NCI-H460 (cell line): ENCODE data around the gene MRNIP. TPM values are rescaled to one million over a fixed set of nuclear protein-coding genes. Genes with fewer than 3 reads are reported as not detected.

ENCODE experiments used
- DNase-seq: peaks from one replicate; pipeline ENCODE4 v3.0.0-alpha.2; 2016; ENCODE audit warnings: low read depth; ENCODE audit errors: extremely low read depth
- total RNA-seq: library from RNA; depleted of rRNA; stranded (reverse); fragments of >200 nt; shearing (Covaris generic); gene quantifications from 2 replicates; pipeline ENCODE4 v1.2.3, GENCODE V29; 2014

MRNIP gene
- total RNA-seq, 1 experiment from 2014 or later = 21.5 TPM

DNA sequence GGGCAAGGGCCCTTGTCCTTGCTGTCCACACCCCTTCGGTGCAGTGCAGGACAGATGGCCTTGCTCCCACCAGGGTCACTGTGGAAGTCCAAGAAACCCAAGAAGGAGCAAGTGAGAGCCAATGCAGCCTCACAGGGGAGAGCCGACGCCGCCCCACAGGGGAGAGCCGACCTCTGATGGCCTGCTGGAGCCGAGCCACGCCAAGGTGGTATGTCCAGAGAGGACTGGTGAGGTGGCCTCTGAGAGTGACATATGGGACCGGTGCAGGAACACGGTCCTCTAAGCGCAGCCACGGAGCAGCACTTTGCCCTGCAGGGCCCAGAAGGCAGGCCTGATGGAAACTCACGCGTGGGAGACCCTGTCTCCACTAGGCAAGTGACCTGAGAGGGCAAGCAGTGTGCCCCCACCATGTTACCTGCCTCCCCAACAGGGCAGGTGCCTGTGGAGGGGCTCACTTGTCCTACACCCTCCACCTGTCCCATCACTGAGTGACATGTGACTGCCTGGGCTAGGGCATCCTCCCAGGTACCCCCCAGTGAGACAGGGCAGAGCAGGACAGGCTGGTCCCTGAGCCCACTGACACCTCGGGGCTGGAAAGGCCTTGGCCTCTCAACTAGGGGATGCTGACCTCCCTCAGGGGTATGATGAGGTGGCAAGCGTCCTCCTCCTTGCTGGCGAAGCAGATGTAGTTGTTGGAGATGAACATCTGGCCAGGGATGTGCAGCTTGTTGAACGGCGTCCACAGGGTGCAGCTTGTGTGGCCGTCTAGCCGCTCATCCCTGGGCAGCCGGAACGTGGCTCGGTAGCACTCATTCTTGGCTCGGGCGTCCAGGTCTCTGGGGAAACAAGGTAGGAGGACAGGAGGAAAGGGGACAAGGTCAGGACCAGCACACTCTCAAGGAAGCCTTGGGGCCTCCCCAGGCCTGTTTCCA is 32.4 kb upstream of the MRNIP start:
- DNase-seq = no peak

DNA sequence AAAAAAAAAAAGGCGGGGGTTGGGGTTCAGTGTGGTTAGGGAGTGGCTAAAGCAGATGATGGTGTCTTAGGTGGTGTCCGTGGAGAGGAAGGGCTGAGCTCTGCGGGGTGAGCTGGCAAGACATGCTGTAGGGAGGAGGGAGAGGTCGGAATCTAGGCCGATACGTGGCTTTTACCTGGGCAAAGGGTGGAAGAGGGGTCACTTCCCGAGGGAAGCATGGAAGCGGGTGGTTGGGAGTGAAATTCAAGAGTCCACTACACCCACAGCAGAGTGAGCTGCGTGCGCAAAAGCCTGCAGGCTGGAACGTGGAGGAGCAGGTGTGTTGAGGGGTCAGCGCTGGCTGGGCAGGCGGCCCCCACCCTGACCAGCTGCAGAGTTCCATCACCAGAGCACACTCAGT is 31.3 kb upstream of the MRNIP start:
- DNase-seq = no peak

DNA sequence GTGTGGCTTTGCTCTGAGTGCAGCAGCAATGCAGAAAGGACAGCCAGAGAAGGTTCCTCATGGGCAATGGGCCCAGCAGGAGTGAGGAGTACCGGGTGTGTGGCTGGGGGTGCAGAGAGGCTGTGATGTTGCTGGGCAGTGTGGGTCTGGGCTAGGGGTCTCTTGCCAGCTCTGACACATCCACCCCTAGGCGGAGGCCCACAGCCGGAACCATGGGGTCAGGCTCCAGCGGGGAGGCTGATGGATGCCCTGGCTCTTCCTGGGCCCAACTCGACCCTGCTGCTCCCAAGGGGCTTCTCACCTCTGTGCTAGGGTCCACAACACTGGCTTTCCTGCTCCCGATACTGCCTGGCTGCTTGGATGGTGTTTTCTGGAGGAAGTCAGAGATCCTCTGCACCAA is 29.2 kb upstream of the MRNIP start:
- DNase-seq = no peak

DNA sequence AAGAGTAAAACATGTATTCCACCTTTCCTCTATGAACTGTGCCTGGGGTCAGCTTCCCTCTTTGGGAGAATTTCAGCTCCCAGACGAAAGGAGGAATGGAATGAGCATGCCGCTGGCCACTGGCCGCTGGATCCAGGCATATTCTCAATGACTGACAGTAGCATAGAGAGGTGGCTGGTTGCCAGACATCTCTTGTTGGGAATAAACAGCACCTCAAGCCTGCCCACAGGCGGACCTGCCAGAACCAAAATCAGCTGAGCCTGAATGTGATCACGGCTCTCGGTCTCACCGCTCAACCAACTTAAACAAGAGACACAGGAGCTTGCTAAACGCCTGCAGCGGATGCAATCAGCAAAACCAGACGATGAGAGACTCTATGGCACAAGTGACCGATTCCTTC is 28.5 kb upstream of the MRNIP start:
- no peak for DNase-seq

DNA sequence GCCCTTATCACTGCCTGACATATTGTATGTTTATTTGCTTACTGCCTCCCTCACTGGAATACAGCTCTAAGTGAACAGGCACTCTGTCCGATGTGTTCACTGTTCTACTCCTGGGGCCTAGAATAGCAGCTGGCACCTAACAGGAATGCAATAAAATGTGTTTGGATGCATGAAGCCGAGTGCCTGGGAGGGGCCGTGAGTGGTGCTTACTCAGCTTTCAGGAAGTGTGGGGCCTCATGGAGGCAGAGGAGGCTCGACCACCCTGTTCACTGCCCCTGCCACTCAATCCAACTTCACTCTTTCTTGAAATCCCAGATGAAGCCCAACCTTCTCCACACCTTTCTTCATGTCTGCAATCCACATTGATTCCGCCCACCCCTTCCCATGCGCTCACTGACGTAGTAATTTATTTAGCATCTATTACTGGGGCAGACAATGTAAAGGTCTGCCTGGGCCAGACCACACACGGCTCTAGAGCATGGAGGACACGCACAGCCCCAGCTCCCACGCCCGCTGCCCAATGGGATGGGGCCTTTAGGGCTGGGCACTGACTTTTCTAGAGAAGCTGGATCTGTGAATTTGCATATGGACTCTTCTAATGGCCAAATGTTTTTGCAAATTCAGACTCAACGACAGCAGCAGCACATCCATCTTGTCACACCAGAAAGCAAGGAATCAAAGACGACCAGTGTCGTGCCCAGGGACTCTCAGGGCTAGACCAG is 27.7 kb upstream of the MRNIP start:
- no peak for DNase-seq

DNA sequence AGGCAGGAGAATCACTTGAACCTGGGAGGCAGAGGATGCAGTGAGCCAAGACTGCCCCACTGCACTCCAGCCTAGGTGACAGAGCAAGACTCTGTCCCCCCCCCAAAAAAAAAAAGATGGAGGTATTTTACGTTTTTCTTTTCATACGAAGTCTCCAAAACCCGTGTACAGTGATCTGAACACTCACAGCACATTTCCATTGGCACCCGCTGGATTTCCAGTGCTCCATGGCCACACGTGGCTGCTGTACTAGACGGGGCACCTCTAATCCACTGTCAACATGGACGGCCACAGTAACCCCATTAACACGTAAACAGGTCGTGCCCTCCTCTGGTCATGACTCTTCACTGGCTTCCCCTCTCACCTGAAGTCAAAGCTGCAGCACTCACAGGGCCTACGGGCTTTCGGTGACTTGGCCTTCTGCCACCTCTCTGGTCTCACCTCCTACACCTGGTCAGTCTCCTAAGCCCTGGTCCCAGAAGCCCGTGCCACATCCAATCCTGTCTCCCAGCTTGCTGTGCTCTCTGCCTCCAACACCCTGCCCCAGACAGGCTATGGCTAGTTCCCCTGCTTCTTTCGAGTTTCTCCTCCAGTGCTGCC is 27.0 kb upstream of the MRNIP start:
- no peak for DNase-seq

DNA sequence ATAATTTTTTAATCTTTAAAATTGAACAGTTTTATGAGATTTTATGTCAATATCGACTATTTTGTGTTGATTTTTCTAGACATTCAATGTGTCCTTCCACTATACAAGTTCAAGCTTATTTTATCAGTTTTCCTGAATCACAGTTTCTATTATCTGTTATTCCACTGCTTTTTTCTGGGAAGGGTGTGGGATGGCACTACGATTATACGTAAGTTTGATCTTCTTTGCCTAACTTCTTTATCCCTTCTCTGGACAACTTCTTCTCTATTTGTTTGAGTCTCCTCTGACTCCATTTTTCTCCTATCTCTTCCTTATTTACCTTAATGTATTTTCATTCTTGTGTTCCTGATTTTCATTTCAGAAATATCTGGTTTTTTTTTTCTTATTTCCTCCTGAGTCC is 24.5 kb upstream of the MRNIP start:
- DNase-seq = no peak

DNA sequence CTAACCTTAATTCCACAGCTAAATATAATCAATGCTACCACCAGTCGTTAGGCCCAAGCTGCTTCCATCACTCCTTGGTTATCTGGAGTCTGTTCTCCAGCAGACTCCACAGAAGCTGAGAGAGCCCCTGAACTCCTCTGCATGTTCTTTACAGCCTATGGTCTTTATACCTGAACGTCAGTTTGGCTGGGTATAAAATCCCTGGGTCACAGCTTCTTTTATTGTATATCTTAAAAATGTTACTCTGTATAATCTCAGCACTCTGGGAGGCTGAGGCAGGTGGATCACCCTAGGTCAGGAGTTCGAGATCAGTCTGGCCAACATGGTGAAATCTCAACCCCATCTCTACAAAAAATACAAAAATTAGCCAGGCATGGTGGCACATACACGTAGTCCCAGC is 23.7 kb upstream of the MRNIP start:
- no peak for DNase-seq

DNA sequence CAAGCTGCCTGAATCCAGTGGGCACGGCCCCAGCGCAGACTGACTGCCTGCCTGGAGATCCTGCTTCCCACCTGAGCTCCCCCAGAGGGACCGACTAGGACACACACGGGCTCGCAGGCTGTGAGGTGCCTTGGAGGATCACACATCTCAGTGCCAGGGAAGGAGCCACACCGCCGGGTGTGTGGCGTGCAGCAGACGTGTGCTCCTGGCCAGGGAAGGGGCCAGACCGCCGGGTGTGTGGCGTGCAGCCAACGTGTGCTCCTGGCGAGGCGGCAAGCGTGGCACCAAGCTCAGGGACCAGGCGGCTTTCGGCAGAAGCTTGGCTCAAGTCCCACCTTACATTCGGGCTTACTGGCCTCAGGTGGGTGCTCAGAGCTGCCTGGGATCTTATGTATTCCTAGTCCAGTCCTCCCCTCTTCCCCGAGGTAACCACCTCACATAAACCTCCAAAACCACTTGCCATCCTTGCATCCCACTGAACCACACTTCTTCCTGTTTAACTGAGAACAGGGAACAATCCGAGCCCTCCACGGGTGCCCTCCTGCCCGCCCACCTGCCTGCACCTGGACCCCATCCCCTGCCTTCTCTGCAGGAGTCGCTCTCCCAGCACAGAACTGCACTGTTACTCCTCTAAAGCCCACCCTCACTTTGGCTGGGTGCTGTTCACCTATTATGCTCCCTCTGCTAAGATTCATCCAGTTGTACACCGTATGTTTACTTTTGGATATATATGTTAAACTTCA is 22.4 kb upstream of the MRNIP start:
- DNase-seq = no peak

DNA sequence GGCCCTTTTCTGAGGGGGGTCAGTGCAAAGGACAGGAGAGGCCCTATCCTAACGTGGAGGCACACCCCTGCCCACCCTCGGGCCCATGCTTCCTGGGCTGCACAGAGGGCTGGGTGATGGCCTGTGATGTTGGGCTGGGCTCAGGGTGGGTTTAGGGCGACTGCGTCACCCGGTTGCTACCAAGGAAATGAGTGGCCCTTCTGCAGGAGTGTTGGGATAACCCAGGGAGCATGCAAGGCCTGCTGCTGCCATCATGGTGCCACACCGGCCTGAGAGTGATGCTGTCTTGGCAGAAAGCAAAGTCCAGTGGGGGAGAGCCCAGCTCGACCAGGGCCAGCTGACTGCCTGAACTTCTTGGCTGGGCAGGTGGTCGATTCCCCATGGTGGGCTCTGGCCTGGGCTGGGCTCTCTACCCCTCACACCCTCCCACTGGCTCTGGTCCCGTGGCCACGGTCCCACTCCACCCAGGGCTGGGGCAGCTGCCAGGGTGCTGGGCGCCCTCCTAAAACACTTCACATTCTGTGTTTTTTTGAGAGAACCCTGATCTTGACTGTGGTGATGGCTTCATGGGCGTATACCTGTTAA is 21.5 kb upstream of the MRNIP start:
- no peak for DNase-seq

DNA sequence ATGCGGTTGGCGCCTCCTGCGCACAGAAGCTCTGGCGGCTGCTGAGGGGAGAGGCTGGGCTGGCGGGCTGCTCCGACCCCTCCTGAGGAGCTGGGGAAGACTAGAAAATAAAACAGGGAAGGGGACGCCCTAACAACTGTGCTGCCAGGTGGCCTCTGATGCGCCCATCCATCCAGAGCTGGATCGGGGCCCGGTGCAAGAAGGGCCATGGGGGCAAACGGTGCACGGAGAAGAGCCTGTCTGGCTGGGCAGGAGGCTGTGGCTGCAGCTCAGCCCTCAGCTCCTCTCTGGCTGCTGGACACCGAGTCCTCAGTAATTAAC is 21.0 kb upstream of the MRNIP start:
- DNase-seq = no peak

DNA sequence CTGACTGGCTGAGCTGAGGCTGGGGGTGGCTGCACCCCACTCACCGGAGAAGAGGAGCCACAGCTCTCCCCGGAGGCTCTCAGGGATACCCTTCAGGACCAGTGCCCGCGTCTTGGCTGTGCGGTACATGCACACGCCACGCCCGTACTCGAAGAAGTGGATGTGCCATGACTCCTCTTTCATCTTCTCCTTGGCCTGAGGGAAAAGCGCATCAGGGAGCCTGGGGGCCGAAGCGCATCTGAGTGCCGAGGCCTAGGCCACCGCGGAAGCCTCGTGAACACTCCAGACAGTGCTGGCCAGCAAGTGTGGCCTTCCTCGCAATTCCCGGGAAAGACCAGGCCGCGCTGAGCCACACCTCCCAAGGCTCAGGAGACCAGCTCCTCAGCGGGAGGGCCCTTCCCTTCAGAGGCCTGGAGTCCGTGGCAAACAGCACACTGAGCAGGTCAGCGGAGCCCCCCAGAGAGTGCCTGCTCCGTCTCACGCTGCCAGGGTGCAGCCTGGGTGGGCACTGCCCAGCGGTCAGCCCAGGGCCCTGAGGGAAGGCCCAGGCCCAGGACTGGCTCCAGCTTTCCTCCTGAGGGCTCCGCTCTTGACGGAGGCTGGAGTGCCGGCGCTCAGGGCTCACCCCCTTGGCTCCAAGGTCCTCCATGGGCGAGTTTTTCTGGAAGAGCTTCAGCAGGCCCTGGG is 20.5 kb upstream of the MRNIP start:
- DNase-seq = no peak

DNA sequence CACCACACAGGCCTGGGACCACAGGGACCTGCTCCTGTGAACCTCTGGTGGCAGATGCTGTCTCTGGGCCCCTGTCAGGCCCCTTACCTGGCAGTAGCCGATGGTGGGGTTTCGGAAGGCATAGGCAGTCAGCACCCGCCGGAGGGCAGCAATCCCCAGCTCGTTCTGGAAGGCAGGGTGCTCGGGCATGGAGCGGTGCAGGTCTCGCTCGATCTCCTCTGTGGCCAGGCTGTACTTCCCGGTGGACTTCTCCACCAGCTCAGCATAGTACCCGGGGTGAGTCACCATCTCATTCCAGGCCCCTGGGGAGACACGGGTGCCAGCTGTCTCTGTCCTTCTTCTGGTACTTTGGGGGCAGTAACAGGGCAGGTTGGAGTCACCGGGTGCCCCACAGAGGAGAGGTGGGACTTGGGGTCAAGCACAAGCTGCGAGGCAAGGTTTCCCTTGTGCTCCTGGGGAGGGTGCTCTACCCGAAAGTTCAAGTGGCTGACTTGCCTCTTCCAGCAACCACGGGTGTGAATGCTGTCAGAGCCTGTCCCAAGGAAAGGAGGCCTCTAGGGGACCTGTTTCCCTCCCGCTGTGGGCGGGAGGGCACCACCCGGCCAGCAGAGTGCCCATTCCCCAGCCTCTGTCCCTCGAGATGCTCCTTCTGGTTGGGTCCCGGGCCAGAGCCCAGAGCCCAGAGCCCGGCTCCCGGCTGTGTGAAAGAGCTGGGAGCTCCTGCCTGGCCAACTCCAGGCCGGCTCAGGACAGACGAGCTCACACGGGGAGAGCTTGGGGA is 19.8 kb upstream of the MRNIP start:
- DNase-seq = no peak

DNA sequence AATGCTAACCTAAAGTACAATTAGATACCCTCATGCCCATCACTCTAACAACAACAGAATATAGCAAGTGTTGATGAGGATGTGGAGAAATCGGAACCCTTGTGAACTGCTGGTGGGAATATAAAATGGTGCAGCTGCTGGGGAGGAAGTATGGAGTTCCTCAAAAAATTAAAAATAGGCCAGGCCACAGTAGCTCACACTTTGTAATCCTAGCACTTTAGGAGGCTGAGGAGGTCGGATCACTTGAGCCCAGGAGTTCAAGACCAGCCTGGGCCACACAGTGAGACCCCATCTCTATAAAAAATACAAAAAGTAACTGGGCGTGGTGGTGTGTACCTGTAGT is 18.0 kb upstream of the MRNIP start:
- DNase-seq = no peak

DNA sequence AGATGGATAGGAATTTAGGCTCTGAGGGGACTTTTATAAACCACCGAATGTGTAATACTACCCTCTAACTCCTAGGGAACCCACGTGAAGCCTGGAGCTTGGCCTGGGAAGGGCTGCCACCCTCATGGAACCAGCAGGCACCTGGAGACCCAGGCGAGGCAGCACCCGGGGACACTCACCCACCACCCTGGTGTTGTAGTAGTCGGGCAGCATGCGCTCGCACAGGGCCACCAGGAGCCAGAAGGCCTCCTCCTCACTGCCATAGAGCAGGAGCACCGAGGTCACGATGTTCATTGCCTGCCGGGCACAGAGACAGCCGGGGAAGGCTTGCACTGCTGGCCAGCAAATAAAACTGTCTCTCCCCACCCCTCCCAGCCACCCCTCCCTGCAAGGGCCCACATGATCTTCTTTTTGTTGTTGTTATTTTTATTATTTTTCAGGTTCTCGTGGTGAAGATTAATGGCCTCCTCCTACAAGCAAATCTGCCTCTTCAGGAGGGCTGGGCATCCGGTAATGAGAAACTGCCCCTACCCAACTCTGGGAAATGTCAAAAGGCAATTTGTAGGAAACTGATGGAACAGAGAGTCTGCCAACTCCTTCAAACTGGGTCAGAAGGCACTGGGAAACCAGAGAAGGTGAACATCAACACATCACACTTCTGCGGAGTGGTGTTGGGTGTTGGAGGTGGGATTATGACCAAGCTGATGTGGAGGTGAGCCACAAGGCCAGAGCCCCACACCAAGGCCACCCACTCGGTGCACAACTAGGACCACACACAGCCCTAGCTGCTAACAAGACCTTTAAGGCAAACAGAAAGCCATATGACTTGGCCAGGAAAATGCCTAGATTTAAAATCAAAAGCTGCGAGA is 17.4 kb upstream of the MRNIP start:
- DNase-seq = no peak

DNA sequence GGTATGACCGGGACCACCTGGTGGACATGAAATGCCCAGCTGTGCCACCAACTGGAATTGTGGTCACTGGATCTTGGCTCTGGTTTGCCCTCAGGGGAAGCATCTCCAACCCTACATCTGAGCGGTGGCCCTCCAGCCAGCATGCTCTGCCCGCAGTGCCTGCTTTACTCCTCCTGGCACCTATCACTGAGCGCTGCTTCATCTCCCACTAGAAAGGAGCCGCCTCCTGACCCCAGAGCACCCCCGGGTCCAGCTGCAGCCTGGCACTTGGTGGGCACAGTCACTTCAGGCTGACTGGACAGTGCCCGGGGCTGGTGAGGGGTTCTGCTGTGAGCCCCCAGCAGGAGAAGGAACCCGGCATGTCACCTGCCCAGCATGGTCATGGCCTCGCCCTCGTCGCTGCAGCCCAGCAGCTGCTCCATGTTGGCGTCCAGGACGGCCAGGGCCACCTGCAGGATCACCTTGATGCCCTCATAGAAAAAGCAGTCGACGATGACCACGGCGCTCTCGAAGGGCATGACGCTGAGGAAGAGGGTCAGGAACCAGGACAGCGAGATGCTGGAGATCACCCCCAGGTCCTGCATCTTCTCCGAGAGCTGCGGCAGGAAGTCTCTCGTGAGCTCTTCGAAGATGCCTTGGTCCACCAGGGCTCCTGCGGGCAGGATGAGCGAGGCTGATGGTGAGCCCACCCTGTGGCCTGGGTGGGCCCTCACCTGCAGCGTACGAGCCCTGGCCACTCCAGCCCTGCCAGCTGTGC is 16.1 kb upstream of the MRNIP start:
- DNase-seq = no peak

DNA sequence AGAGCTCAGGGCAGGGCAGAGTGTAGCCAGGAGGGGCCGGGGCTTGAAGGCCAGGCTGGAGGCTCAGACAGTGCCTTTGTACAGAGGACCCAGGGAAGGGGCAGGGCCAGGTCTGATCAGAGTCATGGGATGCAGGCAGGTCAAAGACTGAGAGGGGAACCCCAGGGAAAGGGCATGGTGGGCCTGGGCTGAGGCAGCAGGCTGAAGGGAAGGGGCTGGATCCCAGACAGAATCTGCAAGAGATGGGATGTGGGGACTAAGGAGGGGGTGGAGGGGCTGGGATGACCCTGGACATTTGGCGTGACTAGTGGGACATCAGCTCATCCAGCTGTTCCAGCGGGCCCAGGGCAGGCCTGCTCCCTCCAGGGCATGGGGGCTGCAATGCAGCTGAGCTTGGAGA is 15.5 kb upstream of the MRNIP start:
- no peak for DNase-seq

DNA sequence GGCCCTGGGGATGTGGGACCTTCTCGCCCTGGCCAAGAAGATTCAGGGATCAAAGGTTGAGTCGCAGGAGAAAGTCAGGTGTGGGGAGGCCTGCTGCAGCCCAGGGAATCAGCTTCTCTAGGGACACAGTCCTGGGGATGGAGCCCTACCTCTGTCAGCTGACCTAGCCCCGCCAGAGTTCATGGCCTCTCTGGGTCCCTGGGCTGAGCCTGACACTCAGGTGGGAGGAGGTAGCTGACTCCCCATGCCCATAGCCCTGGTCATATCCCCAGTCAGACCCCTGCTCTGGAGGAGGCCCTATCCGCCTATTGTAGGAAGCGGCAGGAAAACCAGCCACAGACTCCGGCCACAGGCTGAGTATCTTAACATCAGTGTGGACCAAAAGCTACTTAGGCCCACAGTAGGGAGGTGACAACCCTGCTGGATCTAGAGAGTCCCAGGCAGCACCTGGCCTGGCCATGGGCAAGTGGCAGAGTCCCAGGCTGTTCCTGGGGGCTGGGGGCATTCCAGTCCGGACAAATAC is 15.0 kb upstream of the MRNIP start:
- no peak for DNase-seq
